Measurements from ENCODE around the gene ADAMTS15.

ADAMTS15 gene

DNA sequence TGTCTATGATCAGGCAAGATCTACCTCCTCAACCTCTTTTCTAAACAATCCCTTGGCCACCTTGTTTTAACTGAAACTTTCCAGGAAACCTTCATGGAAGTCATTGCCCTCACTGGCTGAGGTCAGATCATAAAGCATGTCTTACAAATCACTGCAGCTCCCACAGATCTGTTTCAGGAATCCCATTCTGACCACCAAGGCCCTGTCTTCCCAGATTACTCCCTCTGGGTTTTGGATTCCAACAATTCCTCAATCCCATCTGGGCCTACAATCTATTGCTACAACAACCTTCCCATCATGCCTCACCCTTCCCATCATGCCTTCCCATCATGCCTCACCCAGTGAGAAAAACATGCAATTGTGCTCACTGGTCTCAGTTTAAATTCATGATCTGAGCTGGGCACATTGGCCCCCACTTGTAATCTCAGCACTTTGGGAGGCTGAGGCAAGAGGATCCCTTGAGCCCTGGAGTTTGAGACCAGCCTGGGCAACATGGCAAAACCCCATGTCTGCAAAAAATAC is 15.9 kb downstream of the ADAMTS15 start:
- Histone ChIP-seq H2AFZ (ENCODE audit: low read depth, low read length) (no peak overlapping the region), H3K4me3 (ENCODE audit: low read length) (no peak overlapping the region), H3K4me1 (ENCODE audit: insufficient read depth, low read length) (no peaks in the 10 kb centered on the region), H3K9me3 (ENCODE audit: low read length) (no peaks in the 10 kb centered on the region), H3K36me3 (ENCODE audit: insufficient read depth, low read length) (no peaks in the 10 kb centered on the region), H3K27me3 (ENCODE audit: insufficient read depth, low read length) (no peaks in the 10 kb centered on the region)

DNA sequence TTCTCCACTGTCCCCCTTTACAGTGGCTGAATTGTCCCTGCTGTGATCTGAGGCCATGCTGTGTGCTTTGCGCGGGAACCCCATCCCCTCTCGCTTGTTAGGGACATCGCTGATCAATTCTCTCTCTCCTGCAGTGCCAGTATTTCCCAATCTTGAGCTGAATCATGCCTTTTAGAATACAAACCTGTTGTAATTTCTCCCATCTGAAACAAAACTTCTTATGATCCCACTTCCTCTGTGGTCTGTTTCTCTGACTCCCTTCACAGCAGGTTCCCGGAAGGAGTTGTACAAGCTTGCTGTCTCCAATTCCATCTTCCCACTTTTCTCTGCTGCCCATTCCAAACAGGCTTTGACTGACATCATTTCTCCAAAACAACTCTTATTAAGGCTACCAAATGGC is 16.8 kb downstream of the ADAMTS15 start:
- H3K4me1 ChIP-seq (ENCODE audit: insufficient read depth, low read length) = no peaks in the 10 kb centered on the region
- no peaks in the 10 kb centered on the region for H3K9me3 ChIP-seq (ENCODE audit: low read length)
- no peak overlapping the region for H2AFZ ChIP-seq (ENCODE audit: low read depth, low read length)
- H3K27me3 ChIP-seq (ENCODE audit: insufficient read depth, low read length) = no peaks in the 10 kb centered on the region
- H3K4me3 ChIP-seq (ENCODE audit: low read length) = no peak overlapping the region
- H3K36me3 ChIP-seq (ENCODE audit: insufficient read depth, low read length) = no peaks in the 10 kb centered on the region

DNA sequence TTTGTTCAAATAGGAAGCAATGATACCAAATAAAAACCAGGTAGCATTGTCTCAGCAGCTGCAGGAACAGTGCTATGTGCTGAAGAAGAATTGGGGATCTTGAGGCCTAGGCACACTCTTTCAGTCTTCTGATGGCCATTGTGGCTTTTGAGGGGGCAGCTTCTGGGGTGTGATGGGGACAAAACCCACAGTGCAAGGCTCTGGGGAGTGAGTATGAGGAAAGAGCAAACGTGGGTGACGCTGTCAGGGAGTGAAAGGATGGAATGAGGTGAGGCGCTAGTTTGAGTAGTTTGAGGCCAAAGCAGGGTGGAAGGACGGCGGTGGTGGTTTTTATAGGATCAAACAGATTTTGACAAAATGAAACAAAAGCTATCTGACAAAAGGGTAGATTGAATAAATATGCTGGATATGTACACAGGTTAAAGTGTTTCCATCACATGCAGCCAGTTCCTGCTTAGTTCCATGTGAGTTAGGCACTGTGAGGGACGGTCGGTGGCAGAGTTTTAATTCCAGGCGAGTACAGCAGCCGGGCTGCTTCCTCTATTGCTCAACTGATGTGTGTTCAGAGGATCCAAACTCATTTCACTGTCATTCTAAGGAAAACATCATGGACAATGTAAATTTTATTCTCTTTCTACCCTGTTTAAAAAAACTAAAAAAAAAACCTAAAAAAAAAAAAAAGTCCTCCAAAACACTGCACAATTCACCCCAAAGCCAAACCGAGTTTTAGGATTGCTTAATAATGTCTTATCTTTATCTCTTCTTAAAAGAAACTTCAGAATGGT is 18.9 kb downstream of the ADAMTS15 start:
- Histone ChIP-seq H2AFZ (ENCODE audit: low read depth, low read length) (no peak overlapping the region), H3K27me3 (ENCODE audit: insufficient read depth, low read length) (no peaks in the 10 kb centered on the region), H3K4me3 (ENCODE audit: low read length) (no peak overlapping the region), H3K36me3 (ENCODE audit: insufficient read depth, low read length) (no peaks in the 10 kb centered on the region), H3K4me1 (ENCODE audit: insufficient read depth, low read length) (no peaks in the 10 kb centered on the region), H3K9me3 (ENCODE audit: low read length) (peaks cover 2% of the 10 kb centered on the region)

DNA sequence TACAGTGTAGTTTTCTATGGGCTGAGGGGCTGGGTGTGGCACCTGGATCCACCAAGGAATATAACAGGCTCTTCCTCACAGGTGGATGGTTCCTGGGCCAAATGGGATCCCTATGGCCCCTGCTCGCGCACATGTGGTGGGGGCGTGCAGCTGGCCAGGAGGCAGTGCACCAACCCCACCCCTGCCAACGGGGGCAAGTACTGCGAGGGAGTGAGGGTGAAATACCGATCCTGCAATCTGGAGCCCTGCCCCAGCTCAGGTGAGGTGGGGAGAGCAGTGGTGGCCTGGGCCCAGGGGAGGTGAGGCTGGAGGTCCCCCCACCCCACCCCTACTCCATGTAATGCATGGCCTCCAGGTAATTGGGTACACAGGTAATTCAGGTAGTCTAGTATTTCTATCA is 20.7 kb downstream of the ADAMTS15 start:
- no peak overlapping the region for H3K4me3 ChIP-seq (ENCODE audit: low read length)
- no peaks in the 10 kb centered on the region for H3K36me3 ChIP-seq (ENCODE audit: insufficient read depth, low read length)
- no peaks in the 10 kb centered on the region for H3K27me3 ChIP-seq (ENCODE audit: insufficient read depth, low read length)
- peaks cover 2% of the 10 kb centered on the region for H3K9me3 ChIP-seq (ENCODE audit: low read length)
- no peaks in the 10 kb centered on the region for H3K4me1 ChIP-seq (ENCODE audit: insufficient read depth, low read length)
- no peak overlapping the region for H2AFZ ChIP-seq (ENCODE audit: low read depth, low read length)

DNA sequence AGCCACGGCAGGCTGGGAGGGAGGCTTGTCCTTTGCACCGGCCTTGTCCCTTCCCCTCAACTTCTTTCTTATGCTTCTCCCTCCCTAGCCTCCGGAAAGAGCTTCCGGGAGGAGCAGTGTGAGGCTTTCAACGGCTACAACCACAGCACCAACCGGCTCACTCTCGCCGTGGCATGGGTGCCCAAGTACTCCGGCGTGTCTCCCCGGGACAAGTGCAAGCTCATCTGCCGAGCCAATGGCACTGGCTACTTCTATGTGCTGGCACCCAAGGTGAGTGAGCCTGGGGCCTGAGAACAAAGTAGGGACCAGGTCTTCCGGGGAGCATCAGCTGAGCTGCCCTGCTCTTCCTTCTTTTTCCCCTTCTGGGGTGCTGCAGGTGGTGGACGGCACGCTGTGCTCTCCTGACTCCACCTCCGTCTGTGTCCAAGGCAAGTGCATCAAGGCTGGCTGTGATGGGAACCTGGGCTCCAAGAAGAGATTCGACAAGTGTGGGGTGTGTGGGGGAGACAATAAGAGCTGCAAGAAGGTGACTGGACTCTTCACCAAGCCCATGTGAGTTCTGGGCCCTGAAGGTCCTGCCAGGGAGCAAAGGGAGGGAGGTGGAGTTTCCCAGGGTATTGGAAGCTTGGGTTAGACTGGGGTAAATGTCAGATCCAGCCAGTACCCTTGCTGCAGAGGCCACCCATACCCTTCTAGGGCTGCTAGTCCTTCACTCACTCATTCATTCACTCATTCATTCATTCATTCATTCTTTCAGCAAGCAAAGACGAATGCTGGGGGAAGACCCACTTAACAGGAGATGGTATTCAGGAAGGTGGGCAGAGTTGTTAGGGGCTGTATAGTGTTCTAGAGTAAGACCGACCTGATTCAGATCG is 22.6 kb downstream of the ADAMTS15 start:
- no peaks in the 10 kb centered on the region for H3K36me3 ChIP-seq (ENCODE audit: insufficient read depth, low read length)
- H3K27me3 ChIP-seq (ENCODE audit: insufficient read depth, low read length) = no peaks in the 10 kb centered on the region
- H3K4me1 ChIP-seq (ENCODE audit: insufficient read depth, low read length) = no peaks in the 10 kb centered on the region
- H3K9me3 ChIP-seq (ENCODE audit: low read length) = peaks cover 2% of the 10 kb centered on the region
- no peak overlapping the region for H2AFZ ChIP-seq (ENCODE audit: low read depth, low read length)
- no peak overlapping the region for H3K4me3 ChIP-seq (ENCODE audit: low read length)

DNA sequence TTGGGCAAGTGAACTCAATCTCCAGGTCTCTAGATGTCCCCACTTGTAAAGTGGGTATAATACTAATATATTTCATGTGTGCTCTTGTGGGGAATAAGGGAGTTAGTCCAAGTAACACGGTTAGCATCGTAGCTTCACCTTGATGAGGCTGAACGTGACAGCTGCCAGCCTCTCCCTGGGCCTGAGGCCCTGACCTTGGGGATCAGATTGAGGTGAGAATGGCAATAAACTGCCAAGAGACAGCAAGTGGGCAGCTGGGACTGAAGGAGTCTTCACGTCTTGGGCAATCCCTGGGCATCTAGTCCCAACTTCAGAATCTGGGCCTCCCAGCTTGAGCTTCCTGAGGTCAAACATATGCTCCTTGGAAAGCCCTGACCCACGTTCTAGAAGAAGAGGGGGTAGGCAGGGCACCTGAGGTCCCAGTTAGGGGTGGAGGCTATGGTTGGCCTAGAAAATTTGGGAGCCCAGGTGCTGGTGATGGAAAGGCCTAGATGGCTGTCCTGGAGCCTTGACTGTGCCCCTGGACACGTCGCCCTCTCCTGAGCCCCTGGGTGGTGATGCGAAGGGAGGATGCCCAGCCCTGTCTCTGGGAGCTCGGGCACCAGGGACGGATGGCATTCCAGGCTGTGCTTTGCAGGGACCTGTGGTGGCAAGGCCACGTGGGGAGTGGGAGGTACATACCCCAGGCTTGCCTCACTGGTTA is 23.4 kb downstream of the ADAMTS15 start:
- H3K4me3 ChIP-seq (ENCODE audit: low read length) = no peak overlapping the region
- peaks cover 2% of the 10 kb centered on the region for H3K9me3 ChIP-seq (ENCODE audit: low read length)
- no peak overlapping the region for H2AFZ ChIP-seq (ENCODE audit: low read depth, low read length)
- H3K4me1 ChIP-seq (ENCODE audit: insufficient read depth, low read length) = peaks cover 6% of the 10 kb centered on the region
- no peaks in the 10 kb centered on the region for H3K27me3 ChIP-seq (ENCODE audit: insufficient read depth, low read length)
- no peaks in the 10 kb centered on the region for H3K36me3 ChIP-seq (ENCODE audit: insufficient read depth, low read length)

DNA sequence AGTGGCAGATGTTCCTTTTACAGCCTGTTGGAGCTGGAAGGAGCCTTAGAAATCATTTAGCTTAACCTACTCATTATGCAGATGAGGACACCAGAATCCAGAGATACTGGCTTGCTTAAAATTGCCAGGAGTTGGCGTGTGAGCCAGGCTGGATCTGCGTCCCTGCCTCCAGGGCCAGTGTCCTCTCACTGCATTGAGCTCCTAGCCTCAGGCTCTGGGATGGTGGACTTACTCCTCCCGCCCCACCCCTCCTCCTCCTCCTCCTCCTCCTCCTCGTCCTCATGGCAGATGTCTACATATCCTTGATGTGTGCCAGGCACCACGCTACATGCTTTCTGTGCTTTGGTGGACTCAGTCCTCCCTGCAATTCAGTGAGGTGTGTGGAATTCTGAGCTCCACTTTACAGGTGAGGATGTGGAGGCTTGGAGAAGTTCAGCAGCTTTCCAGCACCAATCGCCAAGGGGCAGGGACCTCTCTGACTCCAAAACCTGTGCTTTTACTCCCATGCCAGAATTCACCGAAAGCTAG is 24.1 kb downstream of the ADAMTS15 start:
- peaks cover 9% of the 10 kb centered on the region for H3K4me1 ChIP-seq (ENCODE audit: insufficient read depth, low read length)
- H3K9me3 ChIP-seq (ENCODE audit: low read length) = peaks cover 2% of the 10 kb centered on the region
- no peaks in the 10 kb centered on the region for H3K36me3 ChIP-seq (ENCODE audit: insufficient read depth, low read length)
- H3K27me3 ChIP-seq (ENCODE audit: insufficient read depth, low read length) = no peaks in the 10 kb centered on the region
- no peak overlapping the region for H2AFZ ChIP-seq (ENCODE audit: low read depth, low read length)
- H3K4me3 ChIP-seq (ENCODE audit: low read length) = no peak overlapping the region

DNA sequence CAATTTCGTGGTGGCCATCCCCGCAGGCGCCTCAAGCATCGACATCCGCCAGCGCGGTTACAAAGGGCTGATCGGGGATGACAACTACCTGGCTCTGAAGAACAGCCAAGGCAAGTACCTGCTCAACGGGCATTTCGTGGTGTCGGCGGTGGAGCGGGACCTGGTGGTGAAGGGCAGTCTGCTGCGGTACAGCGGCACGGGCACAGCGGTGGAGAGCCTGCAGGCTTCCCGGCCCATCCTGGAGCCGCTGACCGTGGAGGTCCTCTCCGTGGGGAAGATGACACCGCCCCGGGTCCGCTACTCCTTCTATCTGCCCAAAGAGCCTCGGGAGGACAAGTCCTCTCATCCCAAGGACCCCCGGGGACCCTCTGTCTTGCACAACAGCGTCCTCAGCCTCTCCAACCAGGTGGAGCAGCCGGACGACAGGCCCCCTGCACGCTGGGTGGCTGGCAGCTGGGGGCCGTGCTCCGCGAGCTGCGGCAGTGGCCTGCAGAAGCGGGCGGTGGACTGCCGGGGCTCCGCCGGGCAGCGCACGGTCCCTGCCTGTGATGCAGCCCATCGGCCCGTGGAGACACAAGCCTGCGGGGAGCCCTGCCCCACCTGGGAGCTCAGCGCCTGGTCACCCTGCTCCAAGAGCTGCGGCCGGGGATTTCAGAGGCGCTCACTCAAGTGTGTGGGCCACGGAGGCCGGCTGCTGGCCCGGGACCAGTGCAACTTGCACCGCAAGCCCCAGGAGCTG is 24.8 kb downstream of the ADAMTS15 start:
- Histone ChIP-seq H3K4me1 (ENCODE audit: insufficient read depth, low read length) (peaks cover 17% of the 10 kb centered on the region), H3K36me3 (ENCODE audit: insufficient read depth, low read length) (no peaks in the 10 kb centered on the region), H3K9me3 (ENCODE audit: low read length) (peaks cover 2% of the 10 kb centered on the region), H2AFZ (ENCODE audit: low read depth, low read length) (no peak overlapping the region), H3K4me3 (ENCODE audit: low read length) (no peak overlapping the region), H3K27me3 (ENCODE audit: insufficient read depth, low read length) (no peaks in the 10 kb centered on the region)

DNA sequence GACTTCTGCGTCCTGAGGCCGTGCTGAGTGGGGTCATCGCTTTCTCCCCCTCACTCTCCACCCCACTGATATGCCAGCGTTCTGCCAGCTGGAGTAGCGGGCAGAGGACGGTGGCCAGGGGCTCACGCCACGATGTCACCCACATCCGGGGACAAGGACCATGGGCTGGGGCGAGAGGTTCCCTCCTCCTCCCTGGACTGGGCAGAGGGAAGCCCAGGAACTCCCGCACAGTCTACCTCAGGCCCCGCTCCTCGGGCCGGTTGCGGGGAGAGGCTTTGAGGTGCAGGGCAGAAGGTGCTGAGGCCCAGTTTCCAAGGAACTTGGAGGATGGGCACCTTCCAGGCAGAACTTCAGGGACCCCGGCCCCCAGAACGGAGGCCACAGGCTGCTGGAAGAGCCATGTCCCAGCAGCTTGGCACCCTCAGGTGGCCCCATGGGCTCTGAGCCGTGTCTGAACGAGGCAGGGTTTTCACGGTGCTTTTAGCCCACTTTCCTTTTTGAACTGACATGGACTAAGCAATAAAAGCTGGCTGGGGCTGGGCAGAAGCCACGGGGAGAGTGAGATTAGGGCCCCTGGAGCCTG is 25.4 kb downstream of the ADAMTS15 start:
- no peaks in the 10 kb centered on the region for H3K27me3 ChIP-seq (ENCODE audit: insufficient read depth, low read length)
- peaks cover 23% of the 10 kb centered on the region for H3K4me1 ChIP-seq (ENCODE audit: insufficient read depth, low read length)
- H3K4me3 ChIP-seq (ENCODE audit: low read length) = no peak overlapping the region
- no peaks in the 10 kb centered on the region for H3K36me3 ChIP-seq (ENCODE audit: insufficient read depth, low read length)
- peaks cover 2% of the 10 kb centered on the region for H3K9me3 ChIP-seq (ENCODE audit: low read length)
- no peak overlapping the region for H2AFZ ChIP-seq (ENCODE audit: low read depth, low read length)

DNA sequence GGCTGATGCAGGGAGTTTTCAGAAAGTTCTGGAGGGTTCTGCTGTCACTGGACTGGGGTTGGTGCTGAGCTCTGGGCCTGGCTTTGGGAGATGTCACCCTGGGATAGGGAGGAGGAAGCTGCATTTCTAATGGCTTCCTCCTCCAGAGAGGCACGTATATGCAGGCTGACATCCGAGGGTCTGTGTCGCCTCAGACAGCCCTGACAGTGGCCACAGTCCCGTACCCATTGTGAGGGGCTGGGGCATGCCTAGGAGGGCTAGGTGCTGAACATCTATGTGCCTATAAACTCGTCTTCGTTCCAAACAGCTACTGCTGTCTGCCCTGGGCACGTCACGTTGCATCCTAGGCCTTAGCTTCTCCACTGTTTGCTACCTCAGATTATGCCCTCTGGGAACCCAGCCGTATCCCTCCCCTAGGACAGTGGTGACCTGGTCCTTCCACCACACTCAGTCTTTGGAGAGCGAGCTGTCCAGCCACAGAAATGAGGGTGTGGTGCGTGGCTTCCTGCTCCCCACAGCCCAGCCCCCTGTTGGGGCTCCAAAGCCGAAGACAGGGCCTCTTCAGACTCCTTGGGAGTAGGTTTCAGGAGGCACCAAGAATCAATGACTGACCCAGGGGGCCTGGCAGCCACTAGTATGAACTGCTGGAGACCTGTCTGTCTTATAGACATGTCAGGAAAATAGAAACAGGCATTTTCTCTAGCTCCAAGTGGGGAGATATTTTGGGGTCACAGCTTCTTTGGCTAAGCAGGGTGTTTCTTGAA is 26.4 kb downstream of the ADAMTS15 start:
- Histone ChIP-seq H3K36me3 (ENCODE audit: insufficient read depth, low read length) (no peaks in the 10 kb centered on the region), H3K4me3 (ENCODE audit: low read length) (no peak overlapping the region), H3K9me3 (ENCODE audit: low read length) (peaks cover 2% of the 10 kb centered on the region), H2AFZ (ENCODE audit: low read depth, low read length) (no peak overlapping the region), H3K4me1 (ENCODE audit: insufficient read depth, low read length) (peaks cover 26% of the 10 kb centered on the region), H3K27me3 (ENCODE audit: insufficient read depth, low read length) (no peaks in the 10 kb centered on the region)

DNA sequence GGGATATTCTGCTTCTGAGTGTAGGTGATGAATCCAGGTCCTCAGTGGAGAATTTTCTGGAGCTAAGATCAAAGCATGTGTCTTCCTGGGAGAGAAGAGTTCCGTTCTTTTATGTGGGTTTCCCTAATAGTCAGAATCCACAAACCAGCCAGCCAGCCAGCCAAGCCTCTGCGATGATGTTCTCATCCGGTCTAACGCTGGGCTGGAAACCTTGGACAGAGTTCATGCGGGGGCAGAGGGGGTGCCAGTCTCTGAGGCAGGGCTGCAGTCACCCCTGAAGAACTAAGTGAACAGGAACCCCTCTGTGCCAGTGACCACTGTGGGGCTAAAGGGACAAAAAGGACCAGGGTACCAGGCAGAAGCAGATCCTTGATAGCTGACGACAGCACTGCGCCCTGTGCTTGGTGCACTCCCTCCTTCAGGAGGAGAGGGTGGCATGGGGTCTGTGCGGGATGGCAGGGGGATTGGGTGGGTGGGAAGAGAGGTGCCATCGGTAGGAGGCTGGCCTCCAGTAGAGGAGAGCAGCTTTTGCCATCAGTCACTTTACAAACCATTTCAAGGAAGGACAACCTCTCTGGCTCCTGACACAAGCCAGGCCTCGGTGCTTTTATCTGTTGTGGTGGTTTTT is 27.1 kb downstream of the ADAMTS15 start:
- Histone ChIP-seq H3K36me3 (ENCODE audit: insufficient read depth, low read length) (no peaks in the 10 kb centered on the region), H3K4me3 (ENCODE audit: low read length) (no peak overlapping the region), H3K9me3 (ENCODE audit: low read length) (peaks cover 2% of the 10 kb centered on the region), H2AFZ (ENCODE audit: low read depth, low read length) (no peak overlapping the region), H3K27me3 (ENCODE audit: insufficient read depth, low read length) (no peaks in the 10 kb centered on the region), H3K4me1 (ENCODE audit: insufficient read depth, low read length) (peaks cover 26% of the 10 kb centered on the region)

Measured in neuron (in vitro differentiated cells).